ENCODE measurements around the gene ZNF316.

- no peak for TF ChIP-seq CTCF (IDR thresholded peaks at IDR 0.05)
- TF ChIP-seq POLR2A (IDR thresholded peaks at IDR 0.05) = no peak
- TF ChIP-seq EP300 (IDR thresholded peaks at IDR 0.05) = no peak
Observed at GRCh38 chr7:6639627-6640026, 2.5 kb downstream of the ZNF316 start.

Data from tibial nerve (tissue), 4 donors.